HG03175 (cell line): ENCODE data around the gene VDAC1.
"Not testable (repeated sequence)": the region's sequence is repeated elsewhere in the genome, so short reads cannot be mapped to it uniquely, and the experiment has no call there.

ENCODE experiments used
- ATAC-seq: cut with Tn5 transposase; IDR thresholded peaks from one replicate; pipeline ENCODE4 v1.9.1; 2021; ENCODE audit warnings: mild to moderate bottlenecking, moderate library complexity; ENCODE audit not compliant: unreplicated experiment

The VDAC1 gene

GRCh38 chr5:134004626-134005416 lies at the start of gene VDAC1:
Gene VDAC1 (minus strand): TSS chr5:134004975. CDS start chr5:133993012, 11,963 bp downstream.
- peak; percentile 74 for ATAC-seq

GRCh38 chr5:134053840-134054338 lies 49.1 kb upstream of the VDAC1 start:
- no peak for ATAC-seq

GRCh38 chr5:134053314-134053839 lies 48.6 kb upstream of the VDAC1 start:
- no peak for ATAC-seq

- no peak for ATAC-seq
These were observed 46.5 kb upstream of the VDAC1 start for GRCh38 chr5:134051305-134051704.

- ATAC-seq: no peak
These were observed 44.1 kb upstream of the VDAC1 start for GRCh38 chr5:134048864-134049263.

GRCh38 chr5:134047687-134048056 lies 42.9 kb upstream of the VDAC1 start:
- ATAC-seq: no peak

- ATAC-seq: no peak
These were observed 42.3 kb upstream of the VDAC1 start for GRCh38 chr5:134046801-134047686.

- no peak for ATAC-seq
These were observed 41.6 kb upstream of the VDAC1 start for GRCh38 chr5:134046330-134046729.

GRCh38 chr5:134043793-134044792 lies 39.3 kb upstream of the VDAC1 start:
- no peak for ATAC-seq

- ATAC-seq: peak; percentile 50
These were observed 37.0 kb upstream of the VDAC1 start for GRCh38 chr5:134041570-134042411.

GRCh38 chr5:134038138-134038537 lies 33.4 kb upstream of the VDAC1 start:
- ATAC-seq: no peak

GRCh38 chr5:134037160-134037559 lies 32.4 kb upstream of the VDAC1 start:
- ATAC-seq: no peak

GRCh38 chr5:134034326-134034725 lies 29.6 kb upstream of the VDAC1 start:
- ATAC-seq: no peak

- not testable (repeated sequence) for ATAC-seq
These were observed 25.7 kb upstream of the VDAC1 start for GRCh38 chr5:134030303-134030964.

- no peak for ATAC-seq
These were observed 24.4 kb upstream of the VDAC1 start for GRCh38 chr5:134029156-134029555.

- no peak for ATAC-seq
These were observed 23.7 kb upstream of the VDAC1 start for GRCh38 chr5:134028496-134028895.

GRCh38 chr5:134027288-134027615 lies 22.5 kb upstream of the VDAC1 start:
- no peak for ATAC-seq

- peak; percentile 81 for ATAC-seq
These were observed 21.9 kb upstream of the VDAC1 start for GRCh38 chr5:134026521-134027287.
